OCI-LY7 (cell line): ENCODE data around the gene SEC14L5. TPM values are rescaled to one million over a fixed set of nuclear protein-coding genes. Genes with fewer than 3 reads are reported as not detected.

Source experiments
- BruUV-seq: library from RNA; stranded (reverse); fragments of 400-500 nt; replicated peaks from 2 replicates; lab custom pipeline; 2021; lab: Mats Ljungman, UMichigan
- CTCF ChIA-PET: fragments of 300-600 bp; sonication (Branson Sonifier 250); formaldehyde crosslinking; loops from one replicate; lab custom pipeline; 2022; ENCODE audit warnings: antibody characterized with exemption; ENCODE audit not compliant: unreplicated experiment; lab: Charles Lee
- POLR2A ChIA-PET: fragments of 300-600 bp; sonication (Branson Sonifier 250); formaldehyde crosslinking; loops from one replicate; lab custom pipeline; 2022; ENCODE audit warnings: antibody characterized with exemption; lab: Charles Lee
- DNase-seq: peaks from one replicate; pipeline ENCODE4 v3.0.0-alpha.2; 2015; ENCODE audit warnings: low spot score
- H2AFZ ChIP-seq: fragments of 200-600 bp; sonication (generic), shearing (Covaris generic); 2 replicates; pipeline ENCODE4 v1.6.1; 2014; ENCODE audit warnings: mild to moderate bottlenecking, antibody characterized with exemption, low read length, moderate library complexity
- H3K27ac ChIP-seq: fragments of 200-600 bp; sonication (generic); 2 replicates; pipeline ENCODE4 v1.5.1; 2014; ENCODE audit warnings: mixed run types, low read depth, mild to moderate bottlenecking, moderate library complexity, low read length, inconsistent platforms; ENCODE audit not compliant: poor library complexity, severe bottlenecking
- H3K36me3 ChIP-seq: fragments of 200-600 bp; sonication (generic); 2 replicates; pipeline ENCODE4 v1.6.1; 2014; ENCODE audit warnings: mild to moderate bottlenecking, antibody characterized with exemption, low read length, moderate library complexity, mixed read lengths; ENCODE audit not compliant: insufficient read depth
- H3K4me1 ChIP-seq: fragments of 200-600 bp; sonication (generic); 2 replicates; pipeline ENCODE4 v1.5.1; 2014; ENCODE audit warnings: mild to moderate bottlenecking, low read length; ENCODE audit not compliant: insufficient read depth, poor library complexity, severe bottlenecking
- H3K4me2 ChIP-seq: fragments of 200-600 bp; sonication (generic); 2 replicates; pipeline ENCODE4 v1.6.1; 2014; ENCODE audit warnings: mild to moderate bottlenecking, low read length
- H3K4me3 ChIP-seq: fragments of 200-600 bp; sonication (generic); 2 replicates; pipeline ENCODE4 v1.5.1; 2014; ENCODE audit warnings: mild to moderate bottlenecking, low read depth, low read length; ENCODE audit not compliant: poor library complexity, severe bottlenecking
- H3K79me2 ChIP-seq: fragments of 200-600 bp; sonication (generic); 2 replicates; pipeline ENCODE4 v1.6.1; 2016; ENCODE audit warnings: low read depth, mild to moderate bottlenecking, low read length, moderate library complexity, mixed read lengths; ENCODE audit not compliant: insufficient read depth
- H3K9me2 ChIP-seq: fragments of 200-600 bp; sonication (generic); 2 replicates; pipeline ENCODE4 v1.6.1; 2016; ENCODE audit warnings: mild to moderate bottlenecking, low read length, mixed read lengths; ENCODE audit not compliant: insufficient read depth
- H3K9me3 ChIP-seq: fragments of 200-600 bp; sonication (generic); 2 replicates; pipeline ENCODE4 v1.6.1; 2014; ENCODE audit warnings: mild to moderate bottlenecking, mixed run types, low read length, mixed read lengths
- H4K20me1 ChIP-seq: fragments of 200-600 bp; sonication (generic); 2 replicates; pipeline ENCODE4 v1.6.1; 2014; ENCODE audit warnings: mild to moderate bottlenecking, antibody characterized with exemption, low read length, moderate library complexity, mixed read lengths; ENCODE audit not compliant: insufficient read depth
- CTCF ChIP-seq: fragments of 200-600 bp; sonication (generic); conservative IDR thresholded peaks from 2 replicates; pipeline ENCODE4 v1.5.1; 2014; ENCODE audit warnings: mild to moderate bottlenecking, antibody characterized with exemption, low read length, moderate library complexity, mixed read lengths
- EZH2phosphoT487 ChIP-seq: fragments of 200-600 bp; sonication (generic); IDR thresholded peaks from 2 replicates; pipeline ENCODE4 v1.6.1; 2018; ENCODE audit warnings: low read depth, borderline replicate concordance, mild to moderate bottlenecking, mixed run types, antibody characterized with exemption, low read length, moderate library complexity, mixed read lengths
- intact Hi-C: fragments of 100-400 bp; cut with micrococcal nuclease; formaldehyde crosslinking; loops from one replicate; pipeline ENCODE4 v1.10.0; 2022; ENCODE audit not compliant: unreplicated experiment
- total RNA-seq, 2 experiments: library from RNA; depleted of rRNA in 1 of 2; stranded (reverse); fragments of >200 nt in 1 of 2; shearing (Covaris generic) in 1 of 2; gene quantifications; 2 replicates each; pipeline ENCODE4 v1.2.3, GENCODE V29; 2014 to 2022

The SEC14L5 gene
- total RNA-seq, 2 experiments from 2014 or later: not detected

- DNase-seq: no peak
- H3K36me3 ChIP-seq: no peaks in the 10 kb centered on the region
- BruUV-seq: no TSS peak
- H4K20me1 ChIP-seq: no peaks in the 10 kb centered on the region; the same call in 1 of the 2 replicates
- POLR2A ChIA-PET: interaction anchor here (0.9 kb wide), 1 partner anchor 13 kb away, joined by 3 read pairs; no protein-coding TSS in a partner anchor
- H3K4me2 ChIP-seq: no peak overlapping the region
- H3K4me3 ChIP-seq: no peak overlapping the region
- no peaks in the 10 kb centered on the region for H3K9me2 ChIP-seq
- CTCF ChIA-PET: no interaction called here
- no peaks in the 10 kb centered on the region for H3K79me2 ChIP-seq
- H3K4me1 ChIP-seq: no peaks in the 10 kb centered on the region
- no peaks in the 10 kb centered on the region for H3K9me3 ChIP-seq
- H2AFZ ChIP-seq: no peak overlapping the region
- intact Hi-C loops: no loop called here
- no peak for TF ChIP-seq EZH2phosphoT487
- no peak for TF ChIP-seq CTCF
- H3K27ac ChIP-seq: no peak overlapping the region
Measured at GRCh38 chr16:5020551-5020950, 62.4 kb downstream of the SEC14L5 start.

GRCh38 chr16:5022521-5022920 is 64.4 kb downstream of the SEC14L5 start:
- DNase-seq: no peak
- no peak overlapping the region for H3K27ac ChIP-seq
- TF ChIP-seq EZH2phosphoT487: no peak
- no peak for TF ChIP-seq CTCF
- no peaks in the 10 kb centered on the region for H3K9me2 ChIP-seq
- no peaks in the 10 kb centered on the region for H3K36me3 ChIP-seq
- no peak overlapping the region for H3K4me2 ChIP-seq
- H4K20me1 ChIP-seq: no peaks in the 10 kb centered on the region; the same call in 1 of the 2 replicates
- intact Hi-C loops: no loop called here
- H3K79me2 ChIP-seq: no peaks in the 10 kb centered on the region
- POLR2A ChIA-PET: no interaction called here
- H3K4me3 ChIP-seq: no peak overlapping the region
- no TSS peak for BruUV-seq
- no peak overlapping the region for H2AFZ ChIP-seq
- H3K4me1 ChIP-seq: no peaks in the 10 kb centered on the region
- CTCF ChIA-PET: no interaction called here
- no peaks in the 10 kb centered on the region for H3K9me3 ChIP-seq

- H3K79me2 ChIP-seq: no peaks in the 10 kb centered on the region
- peak; percentile 53 for DNase-seq
- no peaks in the 10 kb centered on the region; the same call in 1 of the 2 replicates for H4K20me1 ChIP-seq
- POLR2A ChIA-PET: no interaction called here
- H3K9me2 ChIP-seq: no peaks in the 10 kb centered on the region
- intact Hi-C loops: no loop called here
- H3K27ac ChIP-seq: no peak overlapping the region
- no peak overlapping the region for H3K4me3 ChIP-seq
- no peaks in the 10 kb centered on the region for H3K36me3 ChIP-seq
- no peaks in the 10 kb centered on the region for H3K9me3 ChIP-seq
- no peaks in the 10 kb centered on the region for H3K4me1 ChIP-seq
- no peak overlapping the region for H2AFZ ChIP-seq
- TF ChIP-seq EZH2phosphoT487 (no peak), CTCF (peak; percentile 55)
- CTCF ChIA-PET: no interaction called here
- BruUV-seq: no TSS peak
- H3K4me2 ChIP-seq: no peak overlapping the region
Measured at GRCh38 chr16:5024632-5025031, 66.5 kb downstream of the SEC14L5 start.
